Activated gamma-delta T cell (primary cell): ENCODE measurements around the gene CPXM1.
"Not testable (repeated sequence)": the region's sequence is repeated elsewhere in the genome, so short reads cannot be mapped to it uniquely, and the experiment has no call there.

Source experiments
- DNase-seq: peaks from one replicate; lab custom pipeline; 2025; lab: John Stamatoyannopoulos, UW

CPXM1 gene

DNA sequence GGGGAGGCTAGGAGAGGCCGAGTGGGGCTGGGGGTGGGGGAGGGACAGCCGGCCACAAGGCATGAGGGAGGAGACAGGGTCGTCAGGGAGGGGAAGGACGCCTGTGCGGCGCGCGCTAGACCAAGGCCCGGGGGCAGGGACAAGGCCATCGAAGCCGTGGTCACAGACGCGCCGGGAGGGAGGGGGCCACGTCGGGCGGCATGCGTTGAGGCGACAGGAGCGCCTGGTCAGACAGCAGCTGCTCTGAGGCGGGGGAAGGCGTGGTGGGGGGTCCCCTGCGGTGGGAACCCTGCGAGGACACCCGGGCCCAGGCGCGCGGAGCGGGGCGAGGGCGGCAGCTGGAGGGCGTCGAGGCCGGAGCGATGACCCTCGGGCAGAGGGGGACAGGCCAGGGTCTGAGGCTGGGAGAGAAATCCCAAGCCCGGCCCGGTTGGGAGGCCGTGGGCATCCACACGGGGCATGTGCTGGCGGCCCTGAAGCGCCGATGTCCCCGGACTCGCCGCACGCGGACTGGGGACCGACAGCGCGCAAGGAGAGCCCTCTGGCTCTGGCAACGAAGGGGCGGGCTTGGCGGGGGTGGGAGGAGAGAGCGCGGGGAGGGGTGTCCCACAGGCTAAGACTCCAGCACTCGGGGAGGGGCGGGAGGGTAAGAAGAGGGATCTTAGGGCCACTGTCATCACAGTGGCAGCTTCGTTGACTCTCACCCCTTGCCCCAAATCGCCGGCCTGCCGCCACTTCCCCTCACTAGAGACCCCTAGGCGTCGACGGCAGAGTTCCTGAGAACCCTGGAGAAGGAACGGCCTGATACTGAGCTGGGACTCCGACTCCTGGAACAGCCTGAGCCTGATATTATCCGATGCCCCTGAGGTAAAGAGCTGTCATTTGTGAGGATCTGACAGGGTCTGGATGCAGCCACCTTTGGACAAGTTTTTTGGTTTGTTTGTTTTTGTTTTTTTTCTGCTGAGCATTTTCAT is 20.8 kb upstream of the CPXM1 start:
- no peak for DNase-seq

DNA sequence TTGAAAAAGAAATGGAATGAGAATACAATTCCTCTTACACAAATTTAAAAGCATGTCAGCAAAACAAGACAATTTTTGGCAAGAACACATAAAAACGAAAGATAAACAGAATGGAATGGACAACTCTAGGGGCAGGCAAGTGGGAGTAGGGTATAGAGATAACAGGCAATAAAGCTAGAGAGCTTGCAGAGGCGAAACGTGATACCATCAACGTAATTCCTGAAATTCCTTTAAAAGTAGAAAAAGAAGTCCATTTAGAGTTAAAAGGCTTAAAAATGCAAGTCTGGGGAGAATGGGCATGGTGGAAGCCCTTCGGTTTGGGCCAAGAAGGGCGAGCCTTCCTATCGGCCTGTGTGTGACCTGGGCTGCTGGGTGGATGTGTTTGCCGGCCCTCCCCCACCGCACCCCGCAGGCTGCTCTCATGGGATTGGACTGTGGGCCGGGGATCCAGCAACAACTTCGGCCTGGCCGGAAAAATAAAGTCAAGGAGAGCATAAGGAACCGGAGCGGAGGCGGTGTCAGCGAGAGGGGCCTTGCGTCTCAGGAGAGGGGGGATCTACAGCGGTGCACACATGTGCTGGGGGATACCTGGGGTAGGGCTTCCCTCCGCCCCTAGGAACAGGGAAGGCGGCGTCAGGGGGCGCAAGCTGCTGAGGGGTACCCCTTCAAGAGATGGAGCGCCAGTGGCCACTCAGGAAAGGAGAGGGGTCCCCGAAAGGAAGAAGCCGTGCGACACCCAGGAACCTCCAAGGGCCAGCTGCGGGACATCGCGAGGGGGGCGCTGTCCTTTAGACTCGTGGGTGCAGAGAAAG is 19.9 kb upstream of the CPXM1 start:
- DNase-seq = no peak

DNA sequence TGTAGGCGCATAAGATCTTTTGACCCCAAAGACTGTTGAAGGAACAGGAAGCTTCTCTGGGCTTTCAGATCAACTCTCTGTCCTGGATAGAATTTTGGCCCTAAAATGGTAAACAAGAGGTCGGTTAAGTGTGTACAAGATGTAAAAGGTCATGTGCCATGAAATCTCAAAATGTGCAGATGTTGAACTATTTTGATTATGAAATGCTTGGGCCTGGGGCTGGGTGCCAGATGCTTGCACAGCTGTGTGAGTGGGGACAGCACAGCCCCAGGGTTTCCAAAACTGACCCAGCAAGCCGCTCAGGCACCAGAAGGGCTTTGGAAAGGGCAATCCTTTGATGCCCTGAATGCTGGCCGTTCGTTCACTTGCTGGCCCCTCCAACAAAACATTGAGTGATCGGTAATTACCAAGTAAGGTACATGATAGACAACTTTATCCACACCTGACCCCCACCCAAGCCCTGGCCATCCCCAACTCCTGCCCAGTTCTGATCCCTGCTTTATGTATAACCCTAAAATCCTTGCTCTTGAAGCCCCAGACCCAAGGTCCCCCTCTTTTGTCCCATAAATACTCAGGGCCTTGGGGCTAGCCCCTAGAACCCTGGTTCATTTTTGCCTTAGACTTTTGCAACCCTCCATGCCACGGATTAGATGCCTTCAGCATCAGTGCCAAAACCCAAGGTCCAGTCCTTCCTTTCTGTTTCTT is 17.6 kb upstream of the CPXM1 start:
- DNase-seq = no peak

DNA sequence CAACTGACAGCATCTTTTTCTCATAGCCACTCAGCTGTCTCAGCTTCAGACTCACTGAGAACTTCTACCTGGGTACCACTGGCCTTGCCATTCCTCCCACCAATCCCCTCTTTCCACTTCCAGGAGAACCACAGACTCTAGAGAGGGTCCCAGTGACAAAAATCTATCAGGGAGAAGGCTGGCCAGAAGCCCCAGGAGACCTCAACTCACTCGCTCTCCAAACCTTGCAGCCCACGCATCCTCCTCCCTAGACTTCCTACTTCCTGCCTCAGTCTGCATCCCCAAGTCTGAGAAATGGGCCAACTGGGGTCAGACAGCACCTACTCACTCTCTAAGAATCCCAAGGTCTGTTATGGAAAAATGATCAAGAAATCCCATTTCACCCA is 16.9 kb upstream of the CPXM1 start:
- no peak for DNase-seq

DNA sequence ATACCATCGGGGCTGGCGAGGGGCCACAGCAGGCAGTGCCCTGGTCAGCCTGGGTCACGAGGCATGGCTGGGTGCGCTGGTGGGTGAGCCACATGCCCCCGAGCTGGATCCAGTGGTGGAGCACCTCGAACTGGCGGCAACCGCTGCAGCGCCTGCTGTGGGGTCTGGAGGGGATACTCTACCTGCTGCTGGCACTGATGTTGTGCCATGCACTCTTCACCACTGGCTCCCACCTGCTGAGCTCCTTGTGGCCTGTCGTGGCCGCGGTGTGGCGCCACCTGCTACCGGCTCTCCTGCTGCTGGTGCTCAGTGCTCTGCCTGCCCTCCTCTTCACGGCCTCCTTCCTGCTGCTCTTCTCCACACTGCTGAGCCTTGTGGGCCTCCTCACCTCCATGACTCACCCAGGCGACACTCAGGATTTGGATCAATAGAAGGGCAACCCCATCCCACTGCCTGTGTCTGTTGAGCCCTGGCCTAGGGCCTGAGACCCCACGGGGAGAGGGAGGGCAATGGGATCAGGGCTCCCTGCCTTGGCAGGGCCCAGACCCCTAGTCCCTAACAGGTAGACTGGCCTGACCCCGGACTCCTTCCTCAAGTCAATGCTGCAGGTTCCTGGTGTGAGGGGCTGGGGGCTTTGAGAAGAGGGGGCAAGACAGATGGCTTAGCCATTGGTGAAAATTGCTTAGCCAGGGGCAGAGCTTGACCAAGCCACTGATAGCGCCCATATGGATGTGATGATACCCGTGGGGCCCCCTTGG is 16.3 kb upstream of the CPXM1 start:
- no peak for DNase-seq

DNA sequence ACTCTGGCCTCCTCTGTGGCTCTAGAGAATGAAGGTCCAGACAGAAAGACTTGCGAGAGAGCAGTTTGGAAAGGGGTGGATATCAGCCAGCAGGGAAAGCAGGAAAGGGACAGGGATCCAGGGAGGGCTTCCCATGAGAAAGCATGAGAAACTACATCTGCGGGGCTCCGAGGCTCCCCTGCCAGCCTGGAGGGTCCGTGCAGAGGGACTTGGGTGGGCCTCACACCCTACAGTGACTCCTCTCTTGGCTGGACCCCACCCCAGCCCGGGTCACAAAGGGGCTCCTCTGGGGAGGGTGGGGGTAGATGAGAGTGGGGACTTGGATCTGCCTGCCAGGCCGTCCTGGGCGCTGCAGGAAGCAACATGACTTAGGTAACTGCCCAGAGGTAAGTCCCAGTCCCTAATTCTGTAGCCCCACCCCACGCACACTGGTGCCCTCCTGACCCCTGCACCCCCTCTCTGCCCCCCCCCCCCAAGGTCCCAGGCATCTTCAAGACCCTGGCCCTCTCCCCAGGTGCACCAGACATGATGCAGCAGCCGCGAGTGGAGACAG is 15.7 kb upstream of the CPXM1 start, which contains the start of gene TMEM239:
Gene TMEM239, plus strand, starts transcription at position 335 of the 553 bp plus-strand sequence. Its CDS starts 191 bp downstream, at position 526.
- no peak for DNase-seq

DNA sequence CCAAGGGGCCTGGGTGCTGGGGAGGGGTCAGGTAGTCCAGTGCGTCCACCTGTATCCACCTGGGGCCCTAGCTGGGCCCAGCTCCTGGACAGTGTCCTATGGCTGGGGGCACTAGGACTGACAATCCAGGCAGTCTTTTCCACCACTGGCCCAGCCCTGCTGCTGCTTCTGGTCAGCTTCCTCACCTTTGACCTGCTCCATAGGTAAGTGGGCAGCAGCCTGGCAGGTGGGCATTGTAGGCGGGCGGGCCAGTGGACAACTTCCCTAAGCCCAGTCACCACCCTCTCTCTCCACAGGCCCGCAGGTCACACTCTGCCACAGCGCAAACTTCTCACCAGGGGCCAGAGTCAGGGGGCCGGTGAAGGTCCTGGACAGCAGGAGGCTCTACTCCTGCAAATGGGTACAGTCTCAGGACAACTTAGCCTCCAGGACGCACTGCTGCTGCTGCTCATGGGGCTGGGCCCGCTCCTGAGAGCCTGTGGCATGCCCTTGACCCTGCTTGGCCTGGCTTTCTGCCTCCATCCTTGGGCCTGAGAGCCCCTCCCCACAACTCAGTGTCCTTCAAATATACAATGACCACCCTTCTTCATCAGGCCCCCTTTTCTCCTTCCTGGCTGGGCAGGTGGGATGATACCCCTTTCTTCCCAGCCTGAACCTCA is 14.9 kb upstream of the CPXM1 start:
- no peak for DNase-seq

DNA sequence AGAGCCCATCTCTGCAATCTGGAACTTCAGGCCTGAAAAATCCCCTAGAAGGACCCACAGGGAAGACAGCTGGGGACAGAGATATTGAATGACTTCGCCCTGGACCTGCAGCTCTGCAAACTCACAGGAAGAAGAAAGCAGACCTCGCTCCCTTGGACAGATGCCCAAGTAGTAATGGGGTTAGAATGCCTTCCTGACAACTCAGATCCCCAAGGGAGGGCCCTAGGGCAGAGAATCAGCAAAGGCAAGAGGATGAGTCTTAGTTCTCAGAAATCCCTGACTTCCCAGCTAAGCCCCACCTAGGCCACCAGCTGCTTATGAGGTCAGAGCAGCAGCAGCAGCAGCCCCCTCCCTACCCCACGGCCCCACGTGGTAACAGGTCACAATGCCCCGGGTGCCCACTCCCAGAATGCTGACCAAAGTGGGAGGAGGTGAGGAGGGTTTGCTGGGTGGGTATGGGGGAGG is 14.2 kb upstream of the CPXM1 start, which contains the start of gene C20orf141:
Gene C20orf141, plus strand, starts transcription at position 401 of the 465 bp plus-strand sequence. CDS start 198 bp downstream, outside the sequence.
- DNase-seq = no peak

DNA sequence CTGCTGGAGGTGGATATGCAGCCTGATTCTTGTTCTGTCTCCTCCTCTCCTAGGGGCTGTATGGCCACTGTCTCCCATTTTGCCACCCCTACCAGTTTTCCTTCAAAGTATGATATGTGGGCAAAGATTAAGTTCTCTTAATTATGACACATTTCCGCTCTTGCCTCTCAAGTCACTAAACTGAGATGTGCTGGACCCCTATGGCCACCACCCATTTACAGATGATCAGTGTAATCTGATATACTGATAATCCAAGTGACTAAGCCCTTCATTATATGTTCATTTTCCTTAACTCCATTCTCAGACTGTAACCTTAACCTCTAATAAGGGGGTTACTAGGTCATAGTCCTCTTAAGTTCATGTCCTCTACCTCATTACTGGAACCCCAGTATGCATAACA is 13.6 kb upstream of the CPXM1 start:
- DNase-seq = no peak

DNA sequence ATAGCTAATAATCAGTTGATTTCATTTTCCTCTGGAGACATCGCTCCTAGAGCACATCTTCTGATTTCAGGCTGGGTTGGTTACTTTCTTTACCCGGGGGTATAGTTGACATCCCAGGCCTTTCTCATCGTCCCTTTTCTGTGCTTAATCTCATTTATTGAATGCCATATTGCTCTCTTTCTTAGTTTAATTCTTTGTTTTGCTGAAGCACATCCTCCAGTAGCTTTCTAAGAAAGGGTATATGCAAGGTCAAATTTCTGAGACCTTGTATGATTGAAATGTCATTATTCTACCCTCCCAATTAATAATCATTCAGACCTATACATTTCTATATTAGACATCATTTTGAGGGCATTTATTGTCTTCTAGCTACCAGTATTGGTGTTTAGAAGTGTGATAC is 11.8 kb upstream of the CPXM1 start:
- no peak for DNase-seq

DNA sequence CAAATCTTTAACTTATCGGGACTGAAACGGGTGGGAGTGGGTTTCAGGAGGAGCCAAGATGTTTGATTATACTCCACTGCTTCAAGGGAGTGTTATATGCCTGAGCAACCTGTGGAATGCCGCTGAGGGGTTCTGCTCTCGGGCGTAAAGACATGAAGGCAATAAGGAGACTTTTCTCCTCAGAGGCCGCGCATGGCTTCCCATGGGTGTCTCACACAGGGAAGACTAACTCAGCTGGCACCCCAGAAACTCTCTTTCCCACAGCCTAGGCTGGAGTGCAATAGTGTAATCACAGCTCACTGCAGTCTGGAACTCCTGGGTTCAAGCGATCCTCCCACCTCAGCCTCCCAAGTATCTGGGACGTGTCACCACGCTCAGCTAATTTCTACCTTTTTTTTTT is 9.3 kb upstream of the CPXM1 start:
- no peak for DNase-seq

DNA sequence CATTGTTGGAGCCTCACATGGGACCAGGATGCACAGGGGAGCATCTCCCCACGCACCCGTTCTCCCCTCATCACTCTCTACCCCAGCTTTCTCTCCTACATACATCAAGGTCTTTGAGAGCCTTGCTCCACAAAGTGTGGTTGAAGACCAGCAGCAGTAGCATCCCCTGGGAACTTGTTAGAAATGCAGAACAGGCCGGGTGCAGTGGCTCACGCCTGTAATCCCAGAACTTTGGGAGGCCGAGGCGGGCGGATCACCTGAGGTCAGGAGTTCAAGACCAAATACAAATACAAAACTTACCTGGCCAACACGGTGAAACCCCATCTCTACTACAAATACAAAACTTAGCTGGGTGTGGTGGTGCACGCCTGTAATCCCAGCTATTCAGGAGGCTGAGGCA is 7.5 kb upstream of the CPXM1 start:
- DNase-seq = not testable (repeated sequence)

DNA sequence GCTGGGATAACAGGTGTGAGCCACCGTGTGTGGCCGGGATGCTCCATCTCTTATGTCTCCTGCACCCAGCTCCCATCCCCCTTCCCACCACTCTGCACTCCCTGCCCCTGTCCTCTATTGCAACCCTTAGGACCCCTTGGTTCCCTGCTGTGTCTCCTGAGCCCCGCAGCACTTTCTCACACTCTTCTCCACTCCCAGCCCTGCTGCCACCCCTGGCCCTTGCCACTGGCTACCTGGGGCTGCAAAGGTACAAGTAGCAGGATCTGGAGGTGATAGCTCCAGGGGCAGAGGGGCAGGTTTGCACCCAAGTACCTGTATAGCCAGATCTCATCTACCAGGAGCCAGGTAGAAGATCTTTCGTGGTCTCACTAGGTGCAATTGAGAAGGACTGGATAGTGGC is 6.6 kb upstream of the CPXM1 start:
- DNase-seq = no peak

DNA sequence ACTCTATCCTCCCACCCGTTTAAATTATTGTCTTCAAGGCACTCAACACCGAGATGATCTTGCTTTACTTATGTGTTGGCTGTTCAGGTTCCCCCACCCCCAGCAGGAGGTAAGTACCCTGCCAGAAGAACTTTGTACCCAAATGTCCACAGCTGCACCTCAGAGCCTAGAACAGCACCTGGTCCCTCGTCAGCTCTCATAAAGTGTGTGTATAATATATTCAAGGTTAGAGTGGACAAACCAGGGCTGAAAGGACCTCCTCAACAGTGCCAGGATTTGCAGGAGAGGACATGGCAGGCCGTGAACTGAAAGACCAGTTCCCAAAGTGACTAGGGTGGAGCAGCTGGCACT is 5.9 kb upstream of the CPXM1 start:
- no peak for DNase-seq

DNA sequence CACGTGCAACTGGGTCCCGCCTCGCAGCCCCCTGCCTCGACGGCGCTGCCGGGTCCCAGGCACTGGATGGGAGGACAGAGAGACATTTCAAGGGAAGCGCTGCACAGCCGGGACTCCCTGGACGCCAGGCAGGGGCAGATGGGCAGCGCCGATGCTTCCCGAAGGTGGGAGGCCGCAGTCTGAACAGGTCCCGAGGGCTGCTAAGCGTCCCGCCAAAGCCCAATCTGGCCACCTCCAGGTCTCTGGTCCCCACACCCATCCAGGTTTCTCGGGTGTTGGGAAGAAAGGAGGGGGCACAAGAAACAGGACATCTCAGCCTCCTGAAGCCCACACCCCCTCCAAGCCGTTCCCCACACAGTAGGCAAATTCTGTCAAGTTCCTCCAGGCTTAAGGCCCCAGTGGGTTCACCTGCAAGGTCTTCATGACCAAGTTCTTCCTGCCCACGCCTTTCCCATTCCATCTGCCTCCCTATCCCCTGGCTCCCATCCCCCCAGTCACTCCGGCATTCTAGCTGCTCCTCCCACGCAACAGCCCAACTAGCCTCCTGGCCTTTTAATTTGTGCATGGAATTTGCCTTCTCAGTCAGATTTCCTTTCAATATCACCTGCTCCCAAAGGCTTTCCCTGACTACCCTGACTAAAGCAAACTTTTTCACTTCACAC is 5.4 kb upstream of the CPXM1 start:
- DNase-seq = no peak

DNA sequence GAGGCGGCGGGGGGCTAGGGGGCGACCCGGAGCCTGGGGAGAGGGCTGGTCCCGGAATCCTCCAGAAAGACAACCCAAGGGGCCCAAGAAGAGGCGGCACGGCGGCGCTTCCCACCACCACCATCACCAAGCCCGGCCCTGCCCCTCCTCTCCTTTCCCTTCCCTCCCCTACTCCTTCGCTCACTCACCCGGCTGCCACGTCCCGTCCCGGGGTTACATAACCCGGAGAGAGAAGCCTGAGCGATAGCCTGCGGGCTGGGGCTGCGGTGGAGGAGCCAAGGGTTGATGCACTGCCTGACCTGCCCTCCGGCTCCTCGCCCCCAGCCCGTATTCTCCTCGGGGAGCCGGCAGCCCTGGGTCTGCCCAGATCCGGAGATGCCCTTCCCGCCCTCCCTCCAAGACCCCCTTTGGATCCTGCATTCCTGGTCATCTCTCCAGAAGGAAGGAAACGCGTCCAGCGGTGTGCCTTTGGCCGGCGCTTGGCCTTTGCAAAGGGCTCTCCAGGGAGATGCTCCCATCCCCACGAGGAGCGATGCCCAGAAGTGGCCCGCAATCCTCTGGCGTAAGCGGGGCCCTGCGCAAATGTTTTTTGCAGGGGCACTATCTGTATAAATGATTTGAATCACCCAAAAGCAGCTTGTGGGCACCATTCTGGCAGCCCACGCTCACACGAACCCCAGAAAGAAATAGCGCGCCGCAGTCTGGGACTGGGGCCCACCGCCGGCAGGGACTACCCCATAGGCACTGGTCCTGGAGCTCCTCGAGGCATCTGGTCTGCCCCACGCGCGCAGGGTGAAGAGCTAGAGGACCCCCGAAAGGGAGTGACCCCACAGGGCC is 4.6 kb upstream of the CPXM1 start:
- DNase-seq = no peak

DNA sequence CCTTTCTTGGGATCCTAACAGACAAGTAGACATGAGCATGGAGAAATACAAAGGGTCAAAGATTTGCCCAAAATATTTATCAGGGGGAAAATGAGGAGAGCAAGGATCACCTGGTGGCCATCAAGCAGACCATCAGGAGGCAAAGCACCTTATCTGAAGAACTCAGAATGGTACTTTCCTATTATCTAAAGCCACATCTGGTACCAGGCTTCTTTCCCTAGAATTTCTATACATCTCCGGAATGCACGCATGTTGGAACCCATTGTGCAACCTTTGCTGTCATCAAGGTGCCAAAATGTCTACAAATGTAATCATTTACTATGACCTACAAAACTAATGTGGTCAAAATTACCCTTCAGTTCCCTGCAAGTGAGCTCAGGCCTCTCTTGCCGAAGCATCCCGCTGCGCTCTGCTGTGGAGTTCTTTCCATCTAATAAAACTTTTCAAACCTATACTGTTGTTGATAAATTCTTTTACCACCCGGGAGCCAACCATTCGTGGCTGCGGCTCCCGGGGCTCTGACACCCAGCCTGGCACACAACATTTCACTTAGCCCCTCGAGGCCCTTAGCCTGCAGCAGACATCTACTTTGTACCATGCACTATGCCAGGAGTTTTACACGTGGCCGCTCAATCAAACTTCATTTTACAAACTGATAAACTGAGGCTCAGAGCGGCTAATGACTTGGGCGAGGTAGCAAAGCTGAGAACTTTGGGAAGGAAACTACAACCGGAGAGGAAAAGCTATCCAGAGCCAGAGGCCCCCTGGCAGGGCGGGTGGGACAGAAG is 3.8 kb upstream of the CPXM1 start:
- DNase-seq = no peak

DNA sequence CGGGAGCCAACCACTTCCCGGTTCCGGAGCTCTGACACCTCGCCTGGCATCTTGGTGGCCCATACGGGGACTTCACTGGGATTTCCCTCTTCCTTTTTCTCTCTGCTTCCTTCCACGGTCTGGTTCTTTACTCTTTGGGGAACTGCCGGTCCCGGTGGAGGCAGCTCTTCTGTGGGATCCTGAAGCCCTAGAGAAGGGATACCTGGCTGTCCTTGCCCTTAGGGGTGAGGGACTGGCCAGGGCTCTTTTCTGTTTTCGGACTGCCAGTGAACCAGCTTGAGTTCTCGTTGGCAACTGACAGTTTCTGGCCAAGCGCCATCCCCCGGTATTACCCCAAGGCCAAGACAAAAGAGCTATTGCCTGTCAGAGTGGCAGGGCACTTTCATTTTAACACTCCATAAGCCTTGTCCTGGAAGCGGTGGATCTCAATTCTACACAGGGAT is 880 bp upstream of the CPXM1 start:
- no peak for DNase-seq
